ENCODE measurements around the gene CTDSP1.

The CTDSP1 gene

DNA sequence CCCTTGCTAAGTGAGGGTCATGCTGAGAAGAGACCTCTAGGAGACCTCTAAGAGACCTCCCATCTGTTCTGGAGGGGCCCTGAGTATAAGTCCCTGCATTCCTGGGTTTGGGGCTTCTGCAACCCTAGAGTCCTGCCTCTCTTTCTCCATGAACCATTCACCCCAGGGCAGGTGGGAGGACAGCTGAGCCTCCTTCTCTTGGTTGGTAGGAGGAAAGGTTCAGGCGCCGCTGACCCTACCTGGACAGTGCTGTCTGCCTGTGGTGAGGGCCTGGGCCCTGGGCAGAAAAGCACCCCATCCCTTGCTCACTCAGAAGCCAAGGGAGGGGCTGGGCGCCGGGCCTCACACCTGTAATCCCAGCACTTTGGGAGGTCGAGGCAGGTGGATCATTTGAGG is 18.7 kb downstream of the CTDSP1 start:
- H3K4me3 ChIP-seq = no peak overlapping the region

DNA sequence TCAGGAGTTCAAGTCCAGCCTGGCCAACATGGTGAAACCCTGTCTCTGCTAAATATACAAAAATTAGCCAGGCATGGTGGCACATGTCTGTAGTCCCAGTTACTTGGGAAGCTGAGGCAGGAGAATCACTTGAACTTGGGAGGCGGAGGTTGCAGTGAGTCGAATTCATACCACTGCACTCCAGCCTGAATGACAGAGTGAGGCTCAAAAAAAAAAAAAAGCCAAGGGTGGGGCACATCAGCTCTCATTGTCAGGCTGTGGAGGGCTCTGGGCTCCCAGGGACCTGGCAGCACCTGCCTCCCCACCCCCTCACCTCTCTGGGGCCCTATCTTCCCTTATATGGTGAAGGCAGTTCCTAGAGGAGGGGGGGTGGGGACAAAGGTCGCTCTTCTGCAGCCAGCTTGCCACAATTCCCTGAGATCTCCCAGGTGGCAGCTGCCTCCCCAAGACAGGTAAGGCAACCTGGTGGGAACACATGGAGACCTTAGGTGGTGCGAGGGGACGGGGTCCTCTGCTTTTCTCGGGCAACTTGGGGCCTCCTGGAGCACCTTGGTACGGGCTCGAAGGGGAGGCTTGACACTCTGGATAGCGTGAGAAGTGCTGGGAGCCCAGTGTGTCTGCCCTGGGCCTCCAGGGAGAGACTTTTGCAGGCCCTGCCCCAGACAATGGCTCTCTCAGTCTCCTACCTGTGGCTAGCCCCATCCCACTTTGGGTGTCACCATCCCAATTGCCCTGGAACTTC is 19.2 kb downstream of the CTDSP1 start, which contains the start of gene VIL1:
Gene VIL1 (plus strand): TSS at position 407 of the 742 bp plus-strand sequence. CDS start 4,656 bp downstream, outside the sequence.
- intact Hi-C loops (cut with DNase I; ENCODE audit: low total_unique reads) = no loop called here
- no peak within 1 kb of the TSS for H3K27ac ChIP-seq
- TF ChIP-seq, protein P1, sequence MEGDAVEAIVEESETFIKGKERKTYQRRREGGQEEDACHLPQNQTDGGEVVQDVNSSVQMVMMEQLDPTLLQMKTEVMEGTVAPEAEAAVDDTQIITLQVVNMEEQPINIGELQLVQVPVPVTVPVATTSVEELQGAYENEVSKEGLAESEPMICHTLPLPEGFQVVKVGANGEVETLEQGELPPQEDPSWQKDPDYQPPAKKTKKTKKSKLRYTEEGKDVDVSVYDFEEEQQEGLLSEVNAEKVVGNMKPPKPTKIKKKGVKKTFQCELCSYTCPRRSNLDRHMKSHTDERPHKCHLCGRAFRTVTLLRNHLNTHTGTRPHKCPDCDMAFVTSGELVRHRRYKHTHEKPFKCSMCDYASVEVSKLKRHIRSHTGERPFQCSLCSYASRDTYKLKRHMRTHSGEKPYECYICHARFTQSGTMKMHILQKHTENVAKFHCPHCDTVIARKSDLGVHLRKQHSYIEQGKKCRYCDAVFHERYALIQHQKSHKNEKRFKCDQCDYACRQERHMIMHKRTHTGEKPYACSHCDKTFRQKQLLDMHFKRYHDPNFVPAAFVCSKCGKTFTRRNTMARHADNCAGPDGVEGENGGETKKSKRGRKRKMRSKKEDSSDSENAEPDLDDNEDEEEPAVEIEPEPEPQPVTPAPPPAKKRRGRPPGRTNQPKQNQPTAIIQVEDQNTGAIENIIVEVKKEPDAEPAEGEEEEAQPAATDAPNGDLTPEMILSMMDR (IDR thresholded peaks at IDR 0.05) = no peak
- no peaks in the 10 kb centered on the region for H3K9me3 ChIP-seq
- no peak within 1 kb of the TSS for H3K4me3 ChIP-seq
- no peaks in the 10 kb centered on the region for H3K36me3 ChIP-seq
- no peak for DNase-seq
- H3K4me1 ChIP-seq = no peaks in the 10 kb centered on the region
- H3K27me3 ChIP-seq = peaks cover 0 to 12% of the 10 kb centered on the region in 2 donors

More for the DNA sequence above, 18.7 kb downstream of the CTDSP1 start:
- no peak overlapping the region for H3K27ac ChIP-seq
- H3K4me1 ChIP-seq = no peaks in the 10 kb centered on the region
- H3K36me3 ChIP-seq = no peaks in the 10 kb centered on the region
- H3K9me3 ChIP-seq = no peaks in the 10 kb centered on the region
- H3K27me3 ChIP-seq = peaks cover 0 to 12% of the 10 kb centered on the region in 2 donors
- intact Hi-C loops (cut with DNase I; ENCODE audit: low total_unique reads) = no loop called here
- TF ChIP-seq, protein P1 (IDR thresholded peaks at IDR 0.05) = no peak
- DNase-seq = no peak

DNA sequence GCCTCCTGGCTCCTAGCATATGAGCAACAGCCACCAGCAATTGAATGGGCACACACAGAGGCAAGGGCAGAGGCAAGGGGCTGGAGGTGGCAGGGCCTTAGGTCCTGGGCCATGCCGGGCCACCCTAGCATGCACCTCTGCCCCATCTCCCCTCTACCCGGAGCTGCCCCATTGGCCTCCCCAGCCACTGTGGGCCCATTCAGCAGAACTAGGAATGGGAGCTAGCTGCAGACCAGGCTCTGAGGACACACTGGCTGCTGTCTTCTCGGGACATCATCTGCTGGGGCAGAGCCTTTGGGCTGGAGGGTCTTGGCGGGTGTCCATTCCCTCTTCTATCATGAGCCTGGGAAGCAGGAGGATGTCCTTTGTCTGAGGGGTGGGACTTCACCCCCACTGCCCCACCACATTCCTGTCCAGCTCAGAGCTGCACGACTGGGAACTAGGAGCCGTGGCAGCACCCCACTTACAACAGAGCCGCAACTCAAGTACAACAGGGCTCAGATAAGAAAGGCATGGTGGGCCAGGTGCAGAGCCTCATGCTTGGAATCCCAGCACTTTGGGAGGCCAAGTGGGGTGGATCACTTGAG is 20.1 kb downstream of the CTDSP1 start:
- TF ChIP-seq, protein P1 (IDR thresholded peaks at IDR 0.05) = no peak
- Histone ChIP-seq H3K4me3 (no peak overlapping the region), H3K4me1 (no peaks in the 10 kb centered on the region), H3K9me3 (no peaks in the 10 kb centered on the region), H3K27ac (no peak overlapping the region), H3K36me3 (no peaks in the 10 kb centered on the region), H3K27me3 (peaks cover 0 to 12% of the 10 kb centered on the region in 2 donors)
- intact Hi-C loops (cut with DNase I; ENCODE audit: low total_unique reads) = no loop called here
- no peak for DNase-seq

DNA sequence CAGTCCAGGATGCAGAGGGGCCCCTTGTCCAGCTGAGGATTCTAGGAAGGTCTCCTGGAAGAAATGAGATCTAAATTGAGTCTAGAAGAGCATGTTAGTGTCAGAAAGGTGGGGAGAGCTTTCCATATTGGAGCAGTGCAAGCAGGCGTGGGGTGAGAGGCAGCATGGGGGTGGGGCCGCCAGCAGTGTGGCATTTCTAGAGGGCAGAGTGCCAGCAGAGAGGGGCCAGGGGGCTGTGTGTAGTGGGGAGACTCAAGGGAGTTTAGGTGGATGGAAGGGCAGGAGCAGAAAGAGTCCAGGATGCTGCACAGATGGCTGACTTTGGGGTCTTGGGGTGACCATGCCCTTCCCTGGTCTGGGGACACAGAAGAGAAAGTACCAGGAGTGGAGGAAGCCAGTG is 21.4 kb downstream of the CTDSP1 start:
- Histone ChIP-seq H3K4me1 (no peaks in the 10 kb centered on the region), H3K27ac (no peak overlapping the region), H3K36me3 (no peaks in the 10 kb centered on the region), H3K27me3 (peaks cover 0 to 12% of the 10 kb centered on the region in 2 donors), H3K4me3 (no peak overlapping the region), H3K9me3 (no peaks in the 10 kb centered on the region)
- intact Hi-C loops (cut with DNase I; ENCODE audit: low total_unique reads) = no loop called here
- TF ChIP-seq, protein P1 (IDR thresholded peaks at IDR 0.05) = no peak
- no peak for DNase-seq

DNA sequence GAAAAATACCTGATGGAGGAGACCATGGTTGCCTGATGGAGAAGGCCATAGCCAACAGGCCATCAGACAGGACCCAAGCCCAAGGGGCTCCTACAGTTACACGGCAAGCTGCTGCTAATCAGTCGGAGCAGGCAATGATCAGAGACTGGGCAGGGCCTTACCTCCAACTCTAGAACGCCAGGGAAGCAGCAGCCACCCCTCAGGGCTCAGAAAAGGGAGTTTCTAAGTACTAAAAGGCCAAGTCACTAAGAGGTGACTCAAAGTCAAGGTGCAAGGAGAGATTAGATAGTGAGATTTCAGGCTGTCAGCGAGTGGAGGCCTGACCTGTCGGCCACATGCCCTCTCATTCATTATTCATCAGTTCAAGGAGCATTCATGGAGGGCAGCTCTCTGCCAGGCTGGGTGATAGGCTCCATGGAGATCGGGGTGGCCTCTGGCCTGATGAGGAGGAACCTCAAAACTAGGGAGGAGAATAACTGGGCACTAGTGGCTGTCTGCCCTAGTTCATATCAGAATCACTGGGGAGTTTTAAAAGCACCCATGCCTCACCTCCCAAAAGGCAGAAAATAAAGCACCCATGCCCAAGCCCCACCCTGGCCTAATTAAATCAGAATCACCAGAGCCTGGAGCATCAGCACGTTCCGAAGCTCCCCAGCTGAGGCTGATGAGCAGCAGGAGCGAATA is 22.9 kb downstream of the CTDSP1 start:
- peaks cover 0 to 12% of the 10 kb centered on the region in 2 donors for H3K27me3 ChIP-seq
- DNase-seq = no peak
- no peaks in the 10 kb centered on the region for H3K36me3 ChIP-seq
- TF ChIP-seq, protein P1 (IDR thresholded peaks at IDR 0.05) = no peak
- H3K9me3 ChIP-seq = no peaks in the 10 kb centered on the region
- no peaks in the 10 kb centered on the region for H3K4me1 ChIP-seq
- no peak overlapping the region for H3K4me3 ChIP-seq
- intact Hi-C loops (cut with DNase I; ENCODE audit: low total_unique reads) = no loop called here
- no peak overlapping the region for H3K27ac ChIP-seq

All from tibial artery (tissue), 4 donors.